HG02840 (cell line): Measurements from ENCODE around the gene SH3RF1.
"Not testable (repeated sequence)": the region's sequence is repeated elsewhere in the genome, so short reads cannot be mapped to it uniquely, and the experiment has no call there.

ENCODE experiments used
- ATAC-seq: cut with Tn5 transposase; IDR thresholded peaks from one replicate; pipeline ENCODE4 v1.9.1; 2021; ENCODE audit warnings: mild to moderate bottlenecking, moderate library complexity, moderate number of reproducible peaks; ENCODE audit not compliant: unreplicated experiment, low FRiP score

SH3RF1 gene

DNA sequence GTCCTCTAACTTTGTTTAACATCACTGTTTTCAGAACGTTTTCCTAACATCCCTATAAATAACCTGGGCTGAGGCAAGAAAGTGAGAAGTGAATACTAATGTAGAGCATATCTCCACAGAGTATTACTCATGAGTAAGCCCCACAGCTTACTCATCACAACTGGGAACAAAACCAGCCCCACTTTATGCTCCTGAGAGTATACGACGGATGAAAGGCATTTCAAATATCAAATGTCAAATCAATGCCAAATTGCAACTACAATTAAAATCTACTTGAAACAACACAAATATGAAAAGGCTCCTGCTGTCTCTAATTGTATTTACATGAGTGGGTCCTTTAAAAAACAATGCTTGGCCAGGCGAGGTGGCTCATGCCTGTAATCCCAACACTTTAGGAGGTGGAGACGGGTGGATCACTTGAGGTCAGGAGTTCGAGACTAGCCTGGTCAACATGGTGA, 41.2 kb downstream of the SH3RF1 start:
- no peak for ATAC-seq

DNA sequence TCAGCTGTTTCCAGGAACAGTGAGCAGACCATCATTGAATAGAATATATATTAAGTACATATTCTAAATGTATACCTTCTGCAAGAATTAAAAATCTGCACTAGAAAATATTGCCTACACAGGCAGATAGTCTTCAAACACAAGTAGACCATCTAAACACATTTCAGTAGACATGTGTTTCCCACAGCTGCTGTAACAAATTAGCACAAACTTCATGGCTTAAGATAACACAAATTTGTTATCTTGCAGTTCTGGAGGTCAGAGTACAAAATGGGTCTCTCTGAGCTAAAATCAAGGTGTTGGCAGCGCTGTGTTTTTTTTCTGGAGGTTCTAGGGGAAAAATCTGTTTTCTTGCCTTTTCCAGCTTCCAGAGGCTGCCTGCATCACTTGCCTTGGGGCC, 42.7 kb downstream of the SH3RF1 start:
- no peak for ATAC-seq

DNA sequence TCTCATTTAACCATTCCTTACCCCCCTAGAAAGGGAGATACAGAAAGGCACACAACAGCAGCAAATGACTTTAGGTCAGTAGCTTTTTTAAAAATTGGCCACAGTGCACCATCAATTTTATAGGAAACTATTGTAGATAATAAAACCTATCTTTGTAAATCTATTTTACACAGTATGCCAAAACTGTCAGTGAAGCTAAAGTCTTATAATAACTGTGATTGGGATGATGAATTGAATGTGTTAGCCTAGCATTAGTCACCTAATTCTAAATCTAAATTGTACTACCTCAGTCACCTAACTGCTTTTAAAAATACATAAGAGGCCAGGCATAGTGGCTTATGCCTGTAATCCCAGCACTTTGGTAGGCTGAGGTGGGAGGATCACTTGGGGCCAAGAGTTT, 44.2 kb downstream of the SH3RF1 start:
- no peak for ATAC-seq

DNA sequence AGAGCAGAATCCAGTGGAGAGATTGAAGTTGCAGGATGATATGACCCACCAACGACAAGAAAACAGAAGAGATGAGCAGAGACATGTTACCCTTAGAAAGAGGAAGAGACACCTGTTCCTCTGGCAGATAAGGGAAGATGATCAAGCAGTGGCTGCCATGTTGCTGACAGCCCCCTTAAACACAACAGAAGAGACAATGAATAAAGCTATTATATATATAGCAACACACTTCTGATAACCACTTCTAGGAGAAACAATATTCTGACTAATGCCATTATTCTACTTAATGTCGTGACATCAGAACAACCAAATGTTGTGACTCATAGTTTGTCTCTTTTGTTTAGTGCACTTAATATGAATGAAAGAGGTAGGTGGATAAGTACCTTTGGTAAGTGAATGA, 44.9 kb downstream of the SH3RF1 start:
- no peak for ATAC-seq

DNA sequence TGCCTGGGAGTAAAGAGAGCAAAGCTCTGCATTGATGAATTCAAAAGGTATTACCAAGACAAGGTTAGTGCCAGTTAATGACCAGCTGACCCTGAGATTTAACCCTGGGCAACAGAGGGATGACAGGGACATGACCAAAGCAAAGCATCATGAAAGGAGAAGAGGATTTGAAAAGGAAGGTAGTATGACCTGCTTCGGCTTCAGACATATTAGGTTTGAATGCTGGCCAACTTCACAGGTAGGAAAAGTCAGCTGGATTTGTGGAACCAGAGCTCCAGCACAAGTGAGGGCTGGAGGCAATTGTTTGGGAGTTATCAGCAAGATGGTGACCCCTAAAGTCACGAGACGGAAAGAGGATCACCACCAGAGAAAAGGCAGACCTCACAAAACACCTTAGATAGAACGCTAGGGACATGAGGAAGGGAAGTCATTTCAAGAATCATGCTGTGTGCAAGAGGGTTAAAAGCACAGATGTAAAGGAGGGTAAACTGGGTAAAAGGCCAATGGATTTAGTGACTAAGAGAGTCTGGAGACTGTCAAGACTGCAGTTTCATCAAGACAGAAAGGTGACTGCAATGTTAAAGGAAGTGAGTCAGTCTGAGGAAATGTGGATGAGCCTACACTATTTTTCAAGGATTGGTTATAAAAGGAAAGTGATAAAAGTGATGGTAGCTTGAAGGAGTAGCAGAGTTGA, 45.6 kb downstream of the SH3RF1 start:
- ATAC-seq, result no peak

DNA sequence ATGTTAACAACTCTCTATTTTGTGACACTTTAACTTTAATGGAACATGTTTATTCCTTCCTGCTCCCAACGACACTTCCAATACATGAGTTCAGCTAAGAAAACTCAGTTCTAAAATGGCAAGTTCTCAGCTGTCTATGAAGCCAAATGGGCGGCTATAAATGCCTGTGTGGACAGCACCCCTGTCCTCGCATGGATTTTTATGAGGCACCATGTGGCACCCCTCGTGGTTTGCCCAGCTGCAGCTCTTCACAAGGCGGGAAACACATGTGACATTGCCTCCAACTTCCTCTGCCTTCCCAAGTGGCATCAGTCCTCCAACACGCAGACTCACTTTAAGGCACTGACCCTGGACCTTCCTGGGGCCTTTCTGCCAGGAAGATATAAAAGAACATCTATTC, 48.0 kb downstream of the SH3RF1 start:
- no peak for ATAC-seq

DNA sequence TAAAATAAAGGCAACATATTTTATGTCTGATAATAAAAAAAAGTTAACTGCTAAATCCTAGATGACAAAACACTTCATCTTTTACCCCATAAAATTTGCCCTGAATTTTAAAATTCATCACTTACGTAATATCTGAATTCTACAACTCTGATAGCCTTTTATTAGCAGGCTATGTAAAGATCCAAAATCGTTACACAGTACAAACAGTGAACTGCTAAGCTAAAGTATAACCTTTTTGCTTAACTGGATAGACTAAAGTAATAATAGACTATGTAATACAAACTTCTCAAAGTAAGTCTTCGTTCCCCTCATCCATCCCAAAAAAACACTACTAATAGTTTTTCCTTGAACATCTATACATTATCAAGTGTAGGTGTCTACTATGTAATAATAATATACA, 49.1 kb downstream of the SH3RF1 start:
- no peak for ATAC-seq

DNA sequence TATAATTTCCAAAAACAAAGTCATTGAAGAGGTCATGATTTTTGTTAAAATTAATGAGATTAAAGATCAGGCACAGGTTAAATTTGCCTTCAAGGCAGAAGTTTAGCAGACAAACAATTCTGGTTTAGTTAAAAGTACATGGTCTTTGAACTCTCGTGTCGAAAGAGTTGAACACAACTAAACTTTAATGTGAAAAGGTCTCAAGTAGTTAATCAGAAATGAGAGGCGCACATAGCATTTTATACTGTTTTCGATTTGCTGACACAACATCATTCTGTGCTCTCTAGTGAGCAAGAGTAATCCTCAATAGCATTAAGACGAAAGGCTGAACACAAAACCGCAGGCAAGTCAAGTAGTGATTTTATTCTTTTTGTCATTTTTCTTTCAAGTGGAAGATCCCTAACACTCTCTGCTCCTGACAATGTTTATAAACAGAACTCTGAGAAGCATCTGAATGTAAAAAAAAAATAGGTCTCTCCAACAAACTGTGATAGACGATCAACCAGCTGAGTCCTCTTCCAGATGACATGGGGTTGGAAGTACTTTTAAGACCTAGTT, 49.8 kb downstream of the SH3RF1 start:
- ATAC-seq, result no peak

DNA sequence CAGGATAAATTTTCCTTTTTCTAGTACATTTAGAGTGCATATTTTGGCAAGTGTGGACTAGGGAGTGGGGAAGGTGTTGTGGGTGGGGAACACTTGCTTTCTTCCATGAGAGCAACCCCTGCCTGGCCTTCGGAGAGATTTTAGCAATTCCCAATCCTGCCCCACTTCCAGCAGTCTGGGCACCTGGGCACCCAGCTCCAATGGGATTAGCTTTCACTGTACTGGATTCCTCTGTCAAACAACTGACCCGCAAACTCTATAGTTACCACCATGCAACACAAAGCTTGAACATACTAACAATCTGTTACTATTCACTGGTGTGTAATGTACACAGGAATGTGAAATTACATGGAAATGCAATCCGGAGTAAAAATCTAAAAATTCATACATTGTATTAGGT, 50.3 kb downstream of the SH3RF1 start:
- no peak for ATAC-seq

DNA sequence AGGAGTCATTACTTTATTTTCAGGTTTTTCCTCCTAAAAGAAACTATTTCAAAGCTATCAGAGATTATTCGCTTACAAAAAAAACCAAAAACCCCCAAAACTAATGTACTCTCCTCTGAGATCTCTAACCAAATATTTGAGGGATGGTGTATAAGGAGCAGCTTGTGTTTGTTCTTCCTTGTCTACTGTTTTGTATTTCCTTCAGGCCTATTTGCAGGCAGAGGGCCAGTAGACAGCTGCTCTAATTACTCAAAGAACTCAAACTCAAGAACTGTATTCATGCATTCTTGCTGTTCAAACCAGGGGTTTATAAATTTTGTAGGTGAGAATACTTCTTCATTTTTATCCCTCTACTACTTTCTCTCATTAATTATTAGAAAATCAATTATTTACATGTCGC, 51.3 kb downstream of the SH3RF1 start:
- no peak for ATAC-seq

DNA sequence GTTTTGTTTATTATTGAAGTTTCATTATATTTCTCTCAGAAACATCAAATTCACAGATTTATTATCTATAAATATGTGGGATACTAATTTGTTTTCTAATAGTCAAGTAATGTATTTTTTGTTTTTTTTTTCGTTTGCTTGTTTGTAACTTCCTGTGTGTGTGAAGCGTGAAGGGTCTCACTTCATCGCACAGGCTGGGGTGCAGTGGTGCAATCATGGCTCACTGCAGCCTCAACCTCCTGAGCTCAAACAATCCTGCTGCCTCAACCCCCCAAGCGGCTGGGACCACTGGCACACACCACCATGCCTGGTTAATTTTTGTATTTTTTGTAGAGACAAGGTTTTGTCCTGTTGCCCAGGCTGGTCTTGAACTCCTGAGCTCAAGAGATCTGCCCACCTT, 55.1 kb downstream of the SH3RF1 start:
- no peak for ATAC-seq

DNA sequence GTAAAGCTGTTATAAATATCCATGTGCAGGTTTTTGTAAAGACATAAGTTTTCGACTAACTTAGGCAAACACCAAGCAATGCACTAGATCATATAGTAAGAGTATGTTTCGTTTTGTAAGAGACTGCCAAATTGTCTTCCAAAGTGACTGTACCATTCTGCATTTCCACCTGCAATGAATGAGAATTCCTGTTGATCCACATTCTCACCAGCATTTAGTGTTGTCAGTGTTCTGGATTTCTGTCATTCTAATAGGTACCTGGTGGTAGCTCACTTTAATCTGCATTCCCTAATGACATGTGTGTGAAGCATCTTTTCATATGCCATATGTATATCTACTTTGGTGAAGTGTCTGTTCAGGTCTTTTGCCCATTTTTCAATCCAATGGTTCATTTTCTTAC, 57.8 kb downstream of the SH3RF1 start:
- no peak for ATAC-seq

DNA sequence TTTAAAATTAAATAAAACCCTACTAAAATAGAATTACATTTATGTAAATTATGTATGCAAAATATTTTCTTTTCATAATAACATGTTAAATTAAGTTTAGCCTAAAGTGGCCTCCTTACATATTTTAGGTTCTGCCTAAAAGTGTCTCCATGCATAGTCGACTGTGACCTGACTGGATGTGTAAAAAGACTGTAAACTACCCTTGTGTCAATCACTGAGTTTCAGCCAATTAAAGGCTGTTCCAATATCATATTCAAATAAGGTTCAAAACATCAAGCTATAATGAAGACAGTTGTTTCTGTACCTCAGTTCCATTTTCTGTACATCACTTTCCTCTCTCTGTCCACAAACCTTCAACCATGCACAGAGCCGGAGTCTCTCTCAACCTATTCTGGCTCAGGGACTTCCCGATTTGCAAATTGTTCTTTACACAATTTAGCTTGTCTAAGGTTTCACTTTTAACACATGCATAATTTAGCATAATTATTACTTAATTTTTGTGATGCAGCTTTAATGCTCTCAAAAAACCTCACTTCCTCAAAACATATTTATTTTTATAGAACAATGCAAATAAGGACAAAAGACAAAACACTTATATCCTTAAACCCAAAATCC, 60.1 kb downstream of the SH3RF1 start:
- ATAC-seq, result peak; percentile 95

DNA sequence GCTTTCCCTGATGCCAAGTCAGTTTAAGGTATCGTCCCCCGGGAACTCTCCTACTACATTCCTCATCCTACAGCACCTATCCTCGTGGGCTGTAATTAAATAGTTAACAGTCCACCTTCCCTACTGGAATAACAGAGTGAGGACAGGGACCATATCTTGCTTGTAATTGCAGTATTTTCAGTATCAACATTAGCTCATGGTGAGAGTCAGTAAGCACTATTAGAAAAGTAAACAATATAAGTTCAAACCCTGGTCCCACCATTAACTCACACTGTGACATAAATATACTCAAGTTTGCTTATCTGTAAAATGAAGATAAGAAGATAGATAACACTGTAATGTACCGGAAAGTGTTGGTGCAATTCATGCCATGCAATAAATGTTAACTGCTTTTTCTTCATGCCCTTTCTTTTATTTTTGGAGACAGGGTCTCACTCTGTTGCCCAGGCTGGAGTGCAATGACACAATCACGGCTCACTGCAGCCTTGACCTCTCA, 61.3 kb downstream of the SH3RF1 start:
- ATAC-seq, result no peak

DNA sequence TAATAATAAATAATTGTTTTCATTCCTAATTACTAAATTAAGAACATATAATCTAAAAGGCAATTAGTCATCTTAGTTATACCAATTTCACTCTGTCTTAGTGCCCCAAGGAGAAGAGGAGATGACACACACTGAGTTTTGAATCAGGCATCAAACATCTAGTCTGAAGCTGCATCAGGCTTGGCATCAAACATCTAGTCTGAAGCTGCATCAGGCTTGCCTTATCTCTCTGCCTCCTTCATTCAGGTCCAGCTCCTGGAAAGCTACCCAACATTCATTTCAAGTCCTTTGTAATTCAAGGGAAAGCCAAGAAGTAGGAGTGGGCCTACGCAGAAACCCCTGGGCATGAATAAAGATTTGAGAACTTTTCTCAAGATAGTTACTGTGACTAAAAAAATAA, 62.2 kb downstream of the SH3RF1 start:
- ATAC-seq, result no peak

DNA sequence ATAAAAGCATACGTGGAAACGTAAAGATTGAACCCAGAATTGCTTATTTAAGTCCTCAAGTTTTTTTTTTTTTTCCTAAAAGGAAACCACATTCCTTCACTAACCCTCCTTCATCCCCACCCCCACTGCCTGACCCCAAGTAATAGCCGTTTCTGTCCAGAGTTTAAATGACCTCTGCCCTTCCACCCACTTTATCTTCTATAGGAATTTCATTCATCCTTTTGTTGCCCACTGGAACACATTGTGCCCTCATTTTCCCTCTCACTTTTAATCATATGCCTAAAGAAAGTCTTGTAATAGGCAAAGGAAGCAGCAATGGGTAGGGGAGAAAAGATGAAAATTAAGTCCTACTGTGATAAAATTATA, 62.7 kb downstream of the SH3RF1 start:
- no peak for ATAC-seq

DNA sequence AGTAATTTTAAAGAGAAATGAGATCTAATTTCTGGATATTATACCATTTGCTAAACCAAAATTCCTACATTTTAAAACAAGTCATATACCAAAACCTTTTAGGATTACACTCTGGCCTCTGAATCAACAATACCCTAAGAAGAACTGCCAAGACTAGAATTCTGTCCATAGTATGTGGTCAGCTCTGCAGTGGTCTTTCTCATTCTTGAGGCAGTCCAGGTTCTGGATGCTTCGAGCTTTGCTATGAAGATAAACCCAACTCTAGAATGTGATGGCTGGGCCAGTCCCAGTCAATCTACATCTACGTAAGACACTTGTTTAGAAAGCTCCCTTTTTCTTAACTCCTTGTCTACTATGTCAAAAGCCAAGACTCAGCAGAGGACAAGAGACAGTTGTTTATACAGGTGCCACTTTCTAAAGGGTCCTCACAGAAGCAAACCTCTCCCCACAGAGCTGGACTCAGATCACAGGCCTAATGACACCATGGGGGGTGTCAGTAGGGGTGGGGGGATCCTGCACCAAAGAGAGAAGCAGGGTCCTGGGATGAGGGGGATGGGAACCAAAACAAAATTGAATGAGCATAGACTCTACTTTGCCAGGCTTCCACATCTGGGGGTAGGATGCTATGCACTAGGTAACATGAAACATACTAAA, 63.2 kb downstream of the SH3RF1 start:
- ATAC-seq, result no peak

DNA sequence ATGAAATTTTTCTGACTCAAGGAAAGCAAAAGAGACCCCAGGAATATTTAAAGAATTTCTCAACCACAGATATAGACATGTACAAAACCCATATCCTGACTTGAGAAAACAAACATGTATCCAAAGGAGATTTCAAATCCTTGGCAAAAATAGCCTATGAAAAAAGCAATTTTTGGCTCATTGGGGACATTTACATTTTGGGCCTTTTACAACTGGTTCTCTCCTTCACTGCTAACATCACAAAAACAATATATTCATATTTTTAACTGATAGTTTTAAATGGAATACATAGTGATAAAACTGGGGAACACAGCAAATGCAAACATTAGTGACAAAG, 65.0 kb downstream of the SH3RF1 start:
- ATAC-seq, result no peak

DNA sequence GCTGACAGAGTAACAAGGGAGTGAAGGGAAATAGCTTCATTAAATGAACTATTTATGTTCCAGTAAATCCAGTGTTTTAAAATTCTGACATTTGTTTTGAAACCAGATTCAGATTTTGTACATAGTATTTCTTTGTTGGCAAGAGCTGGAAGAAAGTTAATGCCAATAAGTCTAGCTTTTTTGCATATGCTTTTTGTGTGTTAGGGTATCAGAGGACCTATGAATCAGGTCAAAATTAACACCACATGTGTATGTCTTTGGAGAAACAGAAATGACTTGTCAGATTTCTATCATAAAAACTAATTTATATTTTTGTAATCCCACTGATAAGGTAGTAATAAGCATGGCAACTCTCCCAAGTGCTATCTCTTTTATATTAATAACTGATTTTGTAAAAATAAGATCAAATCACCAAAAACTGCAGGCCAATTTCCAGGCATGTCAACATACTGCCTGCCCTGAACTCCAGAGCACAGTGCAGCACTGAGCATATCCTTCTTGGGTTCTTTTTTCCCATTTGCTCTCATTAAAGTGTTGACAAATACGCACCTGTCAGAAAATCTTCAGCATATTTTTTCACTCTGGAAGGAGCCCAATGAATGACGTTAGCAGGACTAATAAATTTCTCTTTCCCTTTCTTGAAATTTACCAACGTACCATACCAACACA, 65.5 kb downstream of the SH3RF1 start:
- no peak for ATAC-seq

DNA sequence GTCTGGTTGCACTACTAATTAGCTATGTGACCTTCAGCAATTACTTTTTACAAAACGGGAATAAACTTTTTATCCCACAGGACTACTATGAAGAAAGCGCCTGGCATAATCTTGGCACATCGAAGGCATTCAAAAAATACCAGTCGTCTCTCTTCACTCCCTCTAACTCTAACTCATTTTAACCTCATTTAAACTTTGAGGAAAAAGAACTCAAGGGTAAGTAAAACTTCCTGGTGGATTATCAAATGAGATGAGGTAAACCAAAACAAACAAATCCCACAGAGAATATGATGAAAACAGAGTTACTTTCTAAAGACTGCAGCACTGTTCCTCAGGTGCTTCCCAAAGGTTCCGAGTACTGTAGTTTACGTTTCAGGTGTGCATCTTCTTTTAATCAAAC, 66.9 kb downstream of the SH3RF1 start:
- no peak for ATAC-seq

DNA sequence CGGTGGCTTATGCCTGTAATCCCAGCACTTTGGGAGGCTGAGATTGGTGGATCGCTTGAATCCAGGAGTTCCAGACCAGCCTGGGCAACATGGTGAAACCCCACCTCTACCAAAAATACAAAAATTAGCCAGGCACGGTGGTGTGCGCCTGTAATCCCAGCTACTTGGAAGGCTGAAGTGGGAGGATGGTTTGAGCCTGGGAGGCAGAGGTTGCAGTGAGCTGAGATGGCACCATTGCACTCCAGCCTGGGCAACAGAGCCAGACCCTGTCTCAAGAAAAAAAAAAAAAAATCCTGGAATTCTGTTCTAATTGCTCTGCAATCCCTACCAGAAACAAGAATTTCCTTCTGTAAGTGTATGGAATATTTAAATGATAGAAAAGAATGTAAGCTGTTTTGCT, 67.5 kb downstream of the SH3RF1 start:
- not testable (repeated sequence) for ATAC-seq
